Mesodermal cell (in vitro differentiated cells): ENCODE data around the gene BPIFB6.

Experiments used
- H3K27ac ChIP-seq: 2 replicates; pipeline ENCODE4 v1.7.0; 2013; ENCODE audit warnings: mild to moderate bottlenecking, low read depth, low read length, moderate library complexity; ENCODE audit not compliant: severe bottlenecking
- H3K36me3 ChIP-seq: 2 replicates; pipeline ENCODE4 v1.7.1; 2013; ENCODE audit warnings: mild to moderate bottlenecking, low read length, moderate library complexity; ENCODE audit not compliant: control insufficient read depth, insufficient read depth
- H3K4me1 ChIP-seq: one replicate; pipeline ENCODE4 v1.7.1; 2013; ENCODE audit warnings: mild to moderate bottlenecking, low read length; ENCODE audit not compliant: insufficient read depth, control insufficient read depth, poor library complexity, severe bottlenecking
- H3K4me3 ChIP-seq: 2 replicates; pipeline ENCODE4 v1.7.0; 2013; ENCODE audit warnings: low read length, control low read depth, mild to moderate bottlenecking; ENCODE audit not compliant: insufficient read depth, poor library complexity, severe bottlenecking; ENCODE audit errors: extremely low read depth
- H3K9me3 ChIP-seq: 2 replicates; pipeline ENCODE4 v1.7.1; 2013; ENCODE audit warnings: mild to moderate bottlenecking, low read length, moderate library complexity; ENCODE audit not compliant: control insufficient read depth
- WGBS, 2 experiments: methylation state at CpG; one replicate each; pipeline ENCODE4 v1.1.5; 2013; ENCODE audit warnings: missing lambda C conversion rate in 2 of 2; ENCODE audit not compliant: insufficient coverage in 2 of 2; 5-methylcytosine and 5-hydroxymethylcytosine counted together

The BPIFB6 gene

DNA sequence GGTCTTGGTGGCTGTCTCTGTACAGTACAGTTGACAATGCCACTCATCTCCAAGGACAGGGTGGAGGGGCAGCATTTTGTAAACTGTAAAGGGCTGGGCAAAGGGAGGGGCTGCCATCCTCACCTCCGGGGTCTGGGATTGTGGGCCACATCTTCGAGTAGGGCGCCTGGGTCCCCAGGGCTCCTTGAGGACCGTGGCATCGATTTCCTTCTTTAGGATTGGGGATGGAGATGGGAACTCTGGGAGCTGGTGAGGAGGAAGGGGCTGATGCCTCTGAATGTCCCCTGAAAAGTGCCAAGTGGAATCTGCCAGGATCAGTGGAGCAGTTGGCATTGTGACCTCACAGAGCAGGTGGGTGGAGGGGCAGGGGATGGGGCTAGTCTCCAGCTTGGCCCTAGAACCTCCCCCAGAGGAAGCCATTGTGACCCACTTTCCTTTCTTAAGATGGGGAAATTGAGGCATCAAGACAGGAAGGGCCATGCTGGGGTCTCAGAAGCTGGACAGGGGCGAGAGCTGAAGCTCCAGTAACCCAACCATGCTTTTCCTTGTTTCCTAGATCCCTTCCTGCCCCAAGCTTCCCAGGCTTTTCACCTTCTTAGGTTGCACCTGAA lies 27.2 kb upstream of the BPIFB6 start, which contains the start of gene SUN5:
TSS of gene SUN5 (minus strand) at position 293 of the 611 bp plus-strand sequence. CDS start at position 200, 93 bp downstream.
- Histone ChIP-seq H3K36me3 (no peaks in the 10 kb centered on the region), H3K4me1 (no peaks in the 10 kb centered on the region), H3K27ac (no peak within 1 kb of the TSS), H3K9me3 (no peaks in the 10 kb centered on the region), H3K4me3 (no peak within 1 kb of the TSS)
- 85 to 97% methylated on average over 5 to 6 of the region's 6 CpGs for whole genome bisulfite sequencing, 2 experiments

DNA sequence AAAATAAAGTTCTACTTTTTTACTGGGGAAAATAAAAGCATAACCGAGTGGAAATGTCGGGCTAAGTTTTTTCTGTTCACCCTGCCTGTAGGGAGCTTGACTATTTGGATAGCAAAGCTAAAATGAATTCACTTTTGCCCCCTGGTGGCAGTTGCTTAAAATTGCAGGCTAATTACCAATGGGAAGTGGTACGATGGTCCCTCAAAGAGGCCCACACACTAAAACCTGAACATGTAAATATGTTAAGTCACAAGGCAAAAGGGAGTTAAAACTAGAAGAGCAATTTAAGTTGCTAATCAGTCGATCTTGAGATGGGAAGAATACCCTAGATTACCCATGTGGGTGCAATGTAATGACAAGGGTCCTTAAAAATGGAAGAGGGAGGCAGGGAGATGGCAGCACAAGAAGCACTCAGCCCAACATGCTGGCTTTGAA lies 26.3 kb upstream of the BPIFB6 start:
- no peaks in the 10 kb centered on the region for H3K4me1 ChIP-seq
- no peaks in the 10 kb centered on the region for H3K36me3 ChIP-seq
- 32 to 41% methylated on average over 3 to 4 of the region's 4 CpGs for WGBS, 2 experiments
- no peak overlapping the region for H3K27ac ChIP-seq
- no peaks in the 10 kb centered on the region for H3K9me3 ChIP-seq
- H3K4me3 ChIP-seq: no peak overlapping the region

DNA sequence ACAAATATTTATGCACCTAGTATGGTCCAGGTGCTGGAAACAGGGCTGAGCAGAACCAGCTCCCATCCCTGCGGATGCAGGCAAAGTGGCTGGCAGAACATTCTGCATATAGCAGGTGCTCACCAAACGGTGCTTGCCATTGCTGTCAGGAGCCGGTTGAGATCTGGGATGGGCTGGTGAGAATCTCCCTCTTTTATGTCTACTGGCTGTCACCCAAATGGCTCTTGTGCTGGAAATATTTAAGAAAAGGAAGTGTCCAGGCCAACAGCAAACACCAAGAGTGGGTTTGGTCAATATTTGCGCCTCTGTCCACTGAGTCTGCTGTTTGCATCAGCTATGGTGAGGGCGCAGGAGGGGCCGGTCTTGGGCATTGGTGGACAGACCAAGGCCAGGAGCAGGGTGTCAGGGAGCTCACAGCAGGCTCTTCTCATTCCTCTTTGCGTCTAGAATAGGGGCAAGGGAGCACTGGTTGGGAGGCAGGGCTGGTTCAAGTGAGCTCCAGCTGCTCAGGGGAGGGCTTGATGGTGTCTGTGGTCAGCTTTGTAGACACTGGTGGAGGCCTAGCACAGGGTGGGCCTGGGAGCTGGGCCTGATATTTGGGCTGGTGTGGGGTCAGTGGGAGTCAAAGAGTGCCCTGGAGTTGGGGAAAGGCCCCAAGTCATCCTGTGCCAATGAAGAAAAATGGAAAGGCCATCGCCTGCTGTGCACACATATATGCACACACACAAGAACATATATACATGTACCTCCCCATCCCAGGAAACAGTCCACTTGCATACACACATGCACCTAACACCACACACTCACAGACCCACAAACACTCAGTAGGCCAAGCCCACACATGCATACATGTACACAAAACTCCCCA lies 25.3 kb upstream of the BPIFB6 start:
- no peaks in the 10 kb centered on the region for H3K4me1 ChIP-seq
- no peaks in the 10 kb centered on the region for H3K36me3 ChIP-seq
- WGBS, 2 experiments: 92% methylated on average over 5 to 7 of the region's 8 CpGs

DNA sequence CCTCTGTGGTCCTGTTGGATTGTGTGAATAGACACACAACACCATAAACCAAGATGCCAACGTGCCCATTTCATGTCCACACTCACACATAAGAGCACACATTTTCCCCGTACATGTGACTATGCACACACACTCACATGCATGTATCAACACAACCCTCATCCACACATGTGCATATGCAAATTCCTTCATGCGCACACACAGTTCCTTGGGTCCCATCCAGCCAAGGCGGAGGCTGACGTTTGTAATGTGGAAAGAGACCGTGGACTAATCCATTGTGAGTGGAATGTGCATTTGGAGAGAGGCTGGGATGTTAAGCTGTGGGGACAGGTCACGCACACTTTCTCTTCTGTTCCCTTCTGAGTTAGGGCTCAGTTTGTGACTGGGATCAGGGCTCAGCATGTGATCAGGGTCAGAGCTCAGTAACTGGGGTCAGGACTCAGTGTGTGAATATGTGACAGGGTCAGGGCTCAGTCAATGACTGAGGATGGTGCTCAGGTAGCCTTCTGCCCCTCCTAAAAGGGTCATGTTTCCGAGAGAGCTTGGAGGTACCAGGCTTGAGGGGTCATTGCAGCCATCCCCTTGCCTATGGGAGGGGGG lies 24.6 kb upstream of the BPIFB6 start:
- H3K36me3 ChIP-seq: no peaks in the 10 kb centered on the region
- H3K27ac ChIP-seq: no peak overlapping the region
- H3K4me1 ChIP-seq: no peaks in the 10 kb centered on the region
- H3K4me3 ChIP-seq: no peak overlapping the region
- H3K9me3 ChIP-seq: no peaks in the 10 kb centered on the region
- 88 to 94% methylated on average over 6 to 7 of the region's 8 CpGs for WGBS, 2 experiments

More for the DNA sequence above, 25.3 kb upstream of the BPIFB6 start:
- Histone ChIP-seq H3K27ac (no peak overlapping the region), H3K4me3 (no peak overlapping the region), H3K9me3 (no peaks in the 10 kb centered on the region)

DNA sequence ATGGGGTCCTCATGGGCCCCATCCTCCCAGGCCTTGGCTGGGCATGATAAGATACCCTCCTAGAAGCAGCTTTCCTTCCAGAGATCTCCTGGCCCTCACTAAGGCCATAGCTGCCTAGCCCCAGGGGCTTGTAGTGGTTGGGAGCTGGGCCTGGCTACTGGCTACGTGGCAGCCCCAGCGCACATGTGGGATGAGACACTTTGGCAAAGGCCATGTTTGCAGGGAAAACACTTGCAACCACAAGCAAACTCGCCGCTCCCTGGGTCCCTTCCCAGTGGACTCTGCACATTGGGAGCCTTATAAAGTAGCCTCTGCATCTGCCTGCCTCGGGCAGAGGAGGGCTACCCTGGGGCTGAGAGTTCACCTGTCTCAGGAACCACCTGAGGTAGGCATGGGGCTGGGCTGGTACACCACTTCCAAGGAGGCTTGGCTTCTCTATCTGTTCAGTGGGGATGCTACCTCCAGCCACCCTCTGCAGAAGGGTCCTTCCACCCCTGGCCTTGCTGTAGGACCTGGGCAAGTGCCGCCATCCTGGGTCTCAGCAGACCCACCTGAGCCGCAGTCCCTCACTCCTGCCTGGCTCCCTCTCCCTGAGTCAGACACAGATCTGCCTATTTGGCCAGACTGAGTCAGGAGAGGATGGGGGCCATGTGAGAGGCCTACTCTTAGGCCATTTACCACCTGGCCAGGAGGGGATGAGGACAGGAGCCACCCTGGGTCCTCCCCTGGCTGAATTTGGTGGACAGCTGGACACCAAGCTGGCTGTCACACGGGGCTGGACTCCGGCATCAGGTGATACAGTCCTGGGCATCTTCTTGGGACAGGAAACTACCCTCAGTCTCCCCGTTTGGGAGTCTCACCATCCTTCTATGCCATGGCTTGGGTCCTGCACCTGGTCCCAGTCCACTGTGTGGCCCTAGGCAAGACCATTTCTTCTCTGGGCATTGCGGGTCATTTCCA lies 23.8 kb upstream of the BPIFB6 start, which contains the start of gene BPIFB2:
TSS of gene BPIFB2 (plus strand) at position 329 of the 960 bp plus-strand sequence. CDS start 871 bp downstream, outside the sequence.
- WGBS, 2 experiments: 90 to 94% methylated on average over 11 of the region's 11 CpGs
- H3K9me3 ChIP-seq: no peaks in the 10 kb centered on the region

DNA sequence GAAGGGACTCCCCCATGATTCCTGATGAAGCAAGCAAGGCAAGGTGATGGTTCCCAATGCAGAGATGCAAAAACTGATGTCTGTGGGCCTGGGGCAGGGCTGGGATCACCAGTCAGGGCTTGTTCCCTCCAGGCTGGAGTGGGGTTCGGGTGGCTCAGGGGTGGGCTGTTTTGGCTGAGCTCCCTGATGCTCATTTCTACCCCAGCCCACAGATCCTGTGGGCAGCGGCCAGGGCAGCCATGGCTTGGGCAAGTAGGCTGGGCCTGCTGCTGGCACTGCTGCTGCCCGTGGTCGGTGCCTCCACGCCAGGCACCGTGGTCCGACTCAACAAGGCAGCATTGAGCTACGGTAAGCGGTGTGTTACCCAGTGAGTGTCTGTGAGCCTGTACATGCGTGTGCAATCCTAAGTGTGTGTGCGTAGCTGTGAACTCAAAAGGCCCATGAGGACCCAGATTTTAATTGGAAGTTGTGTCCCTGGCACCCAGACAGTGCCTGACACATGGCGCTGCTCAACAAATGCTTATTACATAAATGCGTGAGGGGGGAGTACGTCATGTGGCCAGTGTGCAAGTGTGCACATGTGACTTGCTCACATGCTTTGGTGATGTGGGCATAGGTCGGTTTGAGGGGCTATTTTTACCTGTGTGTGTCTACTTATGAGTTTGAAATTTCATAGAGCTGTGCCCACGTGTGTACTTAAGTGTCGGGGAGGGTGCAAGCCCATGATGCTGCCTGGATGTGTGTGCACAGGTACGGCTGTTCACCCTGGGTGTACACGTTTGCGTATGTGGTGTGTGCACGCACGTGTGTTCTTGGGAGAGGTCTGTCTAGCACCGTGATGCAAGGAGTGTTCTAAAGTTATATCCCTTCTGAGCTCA lies 22.9 kb upstream of the BPIFB6 start:
- no peak overlapping the region for H3K27ac ChIP-seq
- no peaks in the 10 kb centered on the region for H3K4me1 ChIP-seq
- H3K36me3 ChIP-seq: no peaks in the 10 kb centered on the region
- 93 to 95% methylated on average over 23 of the region's 23 CpGs for WGBS, 2 experiments
- no peak overlapping the region for H3K4me3 ChIP-seq
- H3K9me3 ChIP-seq: no peaks in the 10 kb centered on the region

More for the DNA sequence above, 23.8 kb upstream of the BPIFB6 start, which contains the start of gene BPIFB2:
- Histone ChIP-seq H3K36me3 (no peaks in the 10 kb centered on the region), H3K4me3 (no peak within 1 kb of the TSS), H3K4me1 (no peaks in the 10 kb centered on the region), H3K27ac (no peak within 1 kb of the TSS)

DNA sequence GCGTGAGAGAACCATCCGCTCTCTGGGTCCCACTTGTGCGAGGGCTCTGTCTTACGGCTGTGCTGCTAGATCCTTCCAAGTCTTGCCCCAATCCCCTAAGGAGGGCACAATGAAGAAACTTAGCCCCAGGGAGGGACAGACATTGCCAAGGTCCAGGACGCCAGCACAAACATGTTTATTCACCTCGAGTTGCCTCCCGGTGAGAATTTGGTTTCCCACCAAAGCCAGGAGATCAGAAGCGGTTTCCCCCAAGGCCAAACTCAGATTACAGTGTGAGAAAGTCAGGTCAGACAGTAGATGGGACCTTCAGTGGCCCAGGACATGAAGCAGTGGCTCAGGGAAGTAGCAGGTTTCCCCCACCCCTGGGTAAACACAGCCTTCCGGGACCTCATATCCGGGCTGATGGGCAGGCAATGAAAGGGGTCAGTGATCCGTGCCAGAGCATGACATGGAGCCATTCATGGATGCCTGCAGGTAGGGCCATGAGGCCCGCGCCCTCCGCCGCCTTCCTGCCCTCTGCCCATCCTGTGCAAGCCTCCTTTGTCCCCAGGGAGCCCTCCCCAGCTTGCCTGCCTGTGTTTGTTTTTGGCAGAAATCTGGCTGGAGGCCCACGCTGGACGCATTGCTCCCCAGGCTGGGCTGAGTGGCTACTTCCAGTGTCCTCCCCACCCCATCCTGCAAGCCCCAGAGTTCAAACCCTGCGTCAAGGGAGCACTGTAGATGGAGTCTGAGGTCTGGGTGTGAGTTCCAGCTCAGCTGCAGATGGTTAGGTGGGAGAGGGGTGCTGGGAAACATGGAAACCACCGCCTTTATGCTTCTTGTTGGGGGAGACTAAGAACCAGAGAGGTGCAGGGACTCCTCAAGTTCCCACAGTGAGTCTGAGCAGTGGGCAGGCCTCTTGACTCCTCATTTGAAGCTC lies 22.0 kb upstream of the BPIFB6 start:
- no peak overlapping the region for H3K4me3 ChIP-seq
- H3K27ac ChIP-seq: no peak overlapping the region
- H3K9me3 ChIP-seq: no peaks in the 10 kb centered on the region
- H3K4me1 ChIP-seq: no peaks in the 10 kb centered on the region
- WGBS, 2 experiments: 88% methylated on average over 17 to 19 of the region's 19 CpGs
- H3K36me3 ChIP-seq: no peaks in the 10 kb centered on the region

DNA sequence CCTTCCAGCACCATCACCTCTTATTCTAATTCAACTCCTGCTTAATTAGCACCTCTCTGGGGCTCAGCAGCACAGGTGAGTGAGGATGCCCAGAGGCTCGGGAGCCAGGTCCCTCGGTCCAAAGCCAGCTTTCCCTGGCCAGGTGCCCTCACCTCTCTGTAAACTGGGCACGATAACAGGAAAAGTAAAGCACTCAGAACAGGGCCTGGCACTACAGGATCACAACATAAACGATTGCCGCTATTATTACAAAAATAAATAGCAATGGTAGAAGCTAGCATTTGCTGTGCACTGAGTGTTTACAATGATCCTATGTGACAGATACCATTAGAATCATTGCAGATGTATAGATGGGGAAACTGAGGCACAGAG lies 21.3 kb upstream of the BPIFB6 start:
- Histone ChIP-seq H3K9me3 (no peaks in the 10 kb centered on the region), H3K4me1 (no peaks in the 10 kb centered on the region), H3K4me3 (no peak overlapping the region), H3K27ac (no peak overlapping the region), H3K36me3 (no peaks in the 10 kb centered on the region)
- WGBS, 2 experiments: 80 to 86% methylated on average over 2 to 5 of the region's 5 CpGs
